K562 (cell line): Measurements from ENCODE around the gene ARHGAP18. TPM values are rescaled to one million over a fixed set of nuclear protein-coding genes. Genes with fewer than 3 reads are reported as not detected.

Source experiments
- ATAC-seq: fragments of 200-7000 bp; cut with Tn5 transposase; 3 replicates; pipeline ENCODE4 v1.9.1; 2020; ENCODE audit warnings: moderate library complexity
- BruUV-seq: library from RNA; stranded (reverse); fragments of 400-500 nt; replicated peaks from 2 replicates; lab custom pipeline; 2021; lab: Mats Ljungman, UMichigan
- CTCF ChIA-PET: fragments of 300-600 bp; formaldehyde crosslinking; extraction: SDS; loops from one replicate; lab custom pipeline; 2021; ENCODE audit warnings: low intra/inter-chr PET ratio; lab: Yijun Ruan, JAX
- POLR2A ChIA-PET: fragments of 300-600, 350-650 bp; sonication (Branson Sonifier 250); formaldehyde crosslinking; extraction: SDS; loops from one replicate; lab custom pipeline; 2021; ENCODE audit warnings: antibody characterized with exemption, inconsistent platforms; lab: Yijun Ruan, JAX
- DNase-seq, 4 experiments: peaks; one replicate each; pipeline versions ENCODE4 v3.0.0 to v3.0.0-alpha.2; 2011 to 2018; ENCODE audit warnings: low spot score in 3 of 4, mixed read lengths in 3 of 4; ENCODE audit errors: extremely low read depth in 1 of 4
- FAIRE-seq: peaks from 2 replicates; lab custom pipeline; 2011; peaks lifted over from hg19 to GRCh38; lab: Jason Lieb, UNC
- H2AFZ ChIP-seq: 2 replicates; pipeline ENCODE4 v1.6.0; 2011; ENCODE audit warnings: low read depth, low read length, control low read depth, inconsistent platforms
- H3K27ac ChIP-seq: fragments of 200-600 bp; 3 replicates; pipeline ENCODE4 v1.8.0; 2011; ENCODE audit warnings: low read depth, mild to moderate bottlenecking, control low read depth, inconsistent platforms, low read length, moderate library complexity, mixed read lengths; ENCODE audit errors: extremely low read depth
- H3K27me3 ChIP-seq, 2 experiments: fragments of 300-600 bp in 1 of 2; 2 replicates in 1 of 2; 3 replicates in 1 of 2; pipeline versions ENCODE4 v1.6.0 to v1.8.0; 2011; ENCODE audit warnings: inconsistent platforms in 2 of 2, low read length in 2 of 2, mild to moderate bottlenecking in 1 of 2, mixed read lengths in 1 of 2, moderate library complexity in 1 of 2; ENCODE audit not compliant: control insufficient read depth in 2 of 2, insufficient read depth in 2 of 2
- H3K36me3 ChIP-seq: fragments of 300-600 bp; 3 replicates; pipeline ENCODE4 v1.8.0; 2011; ENCODE audit warnings: mild to moderate bottlenecking, low read length, inconsistent platforms; ENCODE audit not compliant: control insufficient read depth, insufficient read depth
- H3K4me1 ChIP-seq, 2 experiments: fragments of 200-600 bp in 1 of 2; replicated peaks in 1 of 2; 2 replicates in 1 of 2; 3 replicates in 1 of 2; pipeline versions ENCODE4 v1.5.1 to v1.8.0; 2011; ENCODE audit warnings: inconsistent platforms in 2 of 2, low read length in 2 of 2, mild to moderate bottlenecking in 1 of 2, mixed read lengths in 1 of 2, moderate library complexity in 1 of 2; ENCODE audit not compliant: control insufficient read depth in 2 of 2, insufficient read depth in 2 of 2
- H3K4me2 ChIP-seq: 2 replicates; pipeline ENCODE4 v1.6.1; 2011; ENCODE audit warnings: low read length, control low read depth, inconsistent platforms, mixed read lengths; ENCODE audit not compliant: insufficient read depth
- H3K4me3 ChIP-seq: fragments of 200-600 bp; sonication (generic), shearing (Covaris generic); 2 replicates; pipeline ENCODE4 v1.5.1; 2016; ENCODE audit warnings: control low read depth, inconsistent platforms
- H3K79me2 ChIP-seq: fragments of 200-600 bp; 3 replicates; pipeline ENCODE4 v1.8.0; 2011; ENCODE audit warnings: low read length, inconsistent platforms; ENCODE audit not compliant: control insufficient read depth, insufficient read depth
- H3K9ac ChIP-seq, 2 experiments: 2 replicates each; pipeline versions ENCODE4 v1.6.0 to v1.6.1; 2011; ENCODE audit warnings: low read depth in 2 of 2, low read length in 2 of 2, control low read depth in 1 of 2, inconsistent platforms in 1 of 2, mild to moderate bottlenecking in 1 of 2, mixed read lengths in 1 of 2; ENCODE audit not compliant: insufficient read depth in 1 of 2
- H3K9me1 ChIP-seq: one replicate; pipeline ENCODE4 v1.6.0; 2011; ENCODE audit warnings: inconsistent platforms, mild to moderate bottlenecking, low read length, moderate library complexity; ENCODE audit not compliant: control insufficient read depth, insufficient read depth
- H3K9me3 ChIP-seq: replicated peaks from 2 replicates; pipeline ENCODE4 v1.5.1; 2011; ENCODE audit warnings: low read depth, low read length, inconsistent platforms; ENCODE audit not compliant: control insufficient read depth, insufficient read depth
- H4K20me1 ChIP-seq: replicated peaks from 2 replicates; pipeline ENCODE4 v1.6.1; 2011; ENCODE audit warnings: low read length, inconsistent platforms, mixed read lengths; ENCODE audit not compliant: control insufficient read depth, insufficient read depth
- BACH1 ChIP-seq: fragments of 200-800 bp; sonication (Bioruptor generic); IDR thresholded peaks from 2 replicates; pipeline ENCODE4 v1.6.1; 2016; ENCODE audit warnings: missing genetic modification characterization, missing compliant biosample characterization
- CREM ChIP-seq: IDR thresholded peaks from 2 replicates; pipeline ENCODE4 v1.6.1; 2014; ENCODE audit warnings: antibody characterized with exemption, low read depth
- FOS ChIP-seq: IDR thresholded peaks from 3 replicates; pipeline ENCODE4 v1.6.1; 2011; ENCODE audit not compliant: insufficient read length; ENCODE audit errors: extremely low read depth
- MTA1 ChIP-seq: fragments of 450-650 bp; IDR thresholded peaks from 2 replicates; pipeline ENCODE4 v1.6.1; 2017; ENCODE audit warnings: borderline replicate concordance
- PYGO2 ChIP-seq: fragments of 450-650 bp; IDR thresholded peaks from 2 replicates; pipeline ENCODE4 v1.6.1; 2016; ENCODE audit warnings: mild to moderate bottlenecking, missing genetic modification characterization, moderate library complexity, missing compliant biosample characterization
- SMAD4 ChIP-seq: fragments of 250-450 bp; sonication (Bioruptor Pico); conservative IDR thresholded peaks from 2 replicates; pipeline ENCODE4 v1.8.0; 2021; ENCODE audit warnings: inconsistent platforms, mild to moderate bottlenecking, moderate library complexity
- U2AF1 ChIP-seq: fragments of 200-400 bp; formaldehyde crosslinking; optimal IDR thresholded peaks from 2 replicates; pipeline ENCODE3; 2017; ENCODE audit warnings: mild to moderate bottlenecking, low read depth, low read length, moderate library complexity
- ZNF766 ChIP-seq: fragments of 200-800 bp; sonication (Bioruptor generic); conservative IDR thresholded peaks from 2 replicates; pipeline ENCODE4 v1.6.1; 2016; ENCODE audit warnings: missing genetic modification characterization, missing compliant biosample characterization
- WGBS: fragments of 100-300 bp; shearing (Covaris generic); methylation state at CpG from one replicate; pipeline ENCODE4 v1.1.6; 2016; ENCODE audit warnings: low coverage, mixed read lengths; ENCODE audit not compliant: insufficient coverage; ENCODE audit errors: missing lambda C conversion rate; 5-methylcytosine and 5-hydroxymethylcytosine counted together
- in situ Hi-C: fragments of 300-500 bp; cut with MboI; formaldehyde crosslinking; loops from 4 replicates; pipeline ENCODE4 v1.15.0; 2018; ENCODE audit warnings: inconsistent platforms, mixed read lengths
- intact Hi-C: fragments of 100-400 bp; cut with micrococcal nuclease; formaldehyde crosslinking; loops from 2 replicates; pipeline ENCODE4 v1.14.2; 2022
- polyA plus RNA-seq, 8 experiments: library from polyadenylated mRNA; depleted of rRNA in 4 of 8; stranded (reverse) in 5 of 8; unstranded in 3 of 8; fragments of >200 nt; fragmentation: Nextera tagmentation in 2 of 8; fragmentation: Illumina TruSeq in 1 of 8; extraction: Ambion mirVana in 2 of 8; extraction: Trizol in 1 of 8; gene quantifications; 2 replicates each; pipeline versions ENCODE4 v1.2.1 to v1.2.3, GENCODE V29; 2011 to 2014; ENCODE audit warnings: inconsistent platforms in 1 of 8, missing spikeins in 1 of 8
- total RNA-seq, 7 experiments: library from RNA; depleted of rRNA in 6 of 7; stranded (reverse); fragments of >200 nt in 6 of 7; fragmentation: Illumina TruSeq in 2 of 7; extraction: Trizol in 2 of 7; gene quantifications; 2 replicates each; pipeline versions ENCODE4 v1.2.1 to v1.2.3, GENCODE V29; 2011 to 2021; ENCODE audit warnings: low replicate concordance in 1 of 7
- TF ChIP-seq, protein P1 (sequence below): sonication (generic); formaldehyde crosslinking; IDR thresholded peaks from 2 replicates; pipeline ENCODE4 v1.8.0; 2022; ENCODE audit warnings: mild to moderate bottlenecking, missing genetic modification reagents
- TF ChIP-seq, protein P2 (sequence below): sonication (generic); formaldehyde crosslinking; IDR thresholded peaks from 2 replicates; pipeline ENCODE4 v1.8.1; 2023; ENCODE audit warnings: missing genetic modification reagents, mild to moderate bottlenecking, borderline replicate concordance
- TF ChIP-seq, protein P3 (sequence below): fragments of 450-650 bp; formaldehyde crosslinking; IDR thresholded peaks from 2 replicates; pipeline ENCODE4 v1.4.0; 2022; ENCODE audit warnings: missing genetic modification characterization

ARHGAP18 gene
- total and polyA plus RNA-seq, 9 of the 15 experiments (the other 6 are each of a cell fraction or from before 2014, with no cell fraction given) = 13.3 to 29.7 (median 21.1) TPM

DNA sequence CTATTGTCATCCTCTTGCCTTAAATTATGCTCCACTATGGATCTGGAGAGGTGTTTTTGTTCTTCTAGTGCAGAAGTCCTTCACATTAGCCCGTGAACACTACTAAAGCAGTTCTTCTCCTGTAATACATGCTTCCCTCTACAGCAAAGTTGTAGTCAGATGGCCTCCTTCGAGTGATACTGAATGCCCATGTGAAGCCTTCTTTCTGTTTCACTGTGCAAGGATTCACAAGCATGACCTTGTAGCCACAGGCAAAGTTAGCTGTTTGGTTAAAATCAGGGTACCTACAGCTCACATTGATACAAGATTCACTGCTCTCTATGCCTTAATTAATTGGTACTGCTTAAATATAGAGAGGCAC, 47.6 kb downstream of the ARHGAP18 start:
- Histone ChIP-seq H3K9me1 (no peaks in the 10 kb centered on the region), H2AFZ (no peak overlapping the region), H3K9me3 (no peaks in the 10 kb centered on the region), H3K27me3 (no peaks in the 10 kb centered on the region), H4K20me1 (no peaks in the 10 kb centered on the region), H3K4me2 (peak overlapping the region; percentile 17; the same call in 1 of the 2 replicates), H3K79me2 (peaks cover 53% of the 10 kb centered on the region), H3K4me1 (peaks cover 14 to 49% of the 10 kb centered on the region in 2 experiments), H3K4me3 (no peak overlapping the region), H3K27ac (no peak overlapping the region), H3K36me3 (no peaks in the 10 kb centered on the region), H3K9ac (no peak overlapping the region)
- no TSS peak for BruUV-seq
- no peak for ATAC-seq
- WGBS = 40% methylated on average over 2 of the region's 2 CpGs
- CTCF ChIA-PET = no interaction called here
- intact Hi-C loops = loop anchor here (5.0 kb wide), 1 partner anchor 160 kb away; no protein-coding TSS in a partner anchor
- POLR2A ChIA-PET = interaction anchor here (0.7 kb wide), 1 partner anchor 8 kb away, joined by 3 read pairs; no protein-coding TSS in a partner anchor
- FAIRE-seq = no peak
- in situ Hi-C loops = no loop called here
- DNase-seq = no peak
- TF ChIP-seq CREM = no peak
- TF ChIP-seq MTA1 = no peak
- TF ChIP-seq, protein P1, sequence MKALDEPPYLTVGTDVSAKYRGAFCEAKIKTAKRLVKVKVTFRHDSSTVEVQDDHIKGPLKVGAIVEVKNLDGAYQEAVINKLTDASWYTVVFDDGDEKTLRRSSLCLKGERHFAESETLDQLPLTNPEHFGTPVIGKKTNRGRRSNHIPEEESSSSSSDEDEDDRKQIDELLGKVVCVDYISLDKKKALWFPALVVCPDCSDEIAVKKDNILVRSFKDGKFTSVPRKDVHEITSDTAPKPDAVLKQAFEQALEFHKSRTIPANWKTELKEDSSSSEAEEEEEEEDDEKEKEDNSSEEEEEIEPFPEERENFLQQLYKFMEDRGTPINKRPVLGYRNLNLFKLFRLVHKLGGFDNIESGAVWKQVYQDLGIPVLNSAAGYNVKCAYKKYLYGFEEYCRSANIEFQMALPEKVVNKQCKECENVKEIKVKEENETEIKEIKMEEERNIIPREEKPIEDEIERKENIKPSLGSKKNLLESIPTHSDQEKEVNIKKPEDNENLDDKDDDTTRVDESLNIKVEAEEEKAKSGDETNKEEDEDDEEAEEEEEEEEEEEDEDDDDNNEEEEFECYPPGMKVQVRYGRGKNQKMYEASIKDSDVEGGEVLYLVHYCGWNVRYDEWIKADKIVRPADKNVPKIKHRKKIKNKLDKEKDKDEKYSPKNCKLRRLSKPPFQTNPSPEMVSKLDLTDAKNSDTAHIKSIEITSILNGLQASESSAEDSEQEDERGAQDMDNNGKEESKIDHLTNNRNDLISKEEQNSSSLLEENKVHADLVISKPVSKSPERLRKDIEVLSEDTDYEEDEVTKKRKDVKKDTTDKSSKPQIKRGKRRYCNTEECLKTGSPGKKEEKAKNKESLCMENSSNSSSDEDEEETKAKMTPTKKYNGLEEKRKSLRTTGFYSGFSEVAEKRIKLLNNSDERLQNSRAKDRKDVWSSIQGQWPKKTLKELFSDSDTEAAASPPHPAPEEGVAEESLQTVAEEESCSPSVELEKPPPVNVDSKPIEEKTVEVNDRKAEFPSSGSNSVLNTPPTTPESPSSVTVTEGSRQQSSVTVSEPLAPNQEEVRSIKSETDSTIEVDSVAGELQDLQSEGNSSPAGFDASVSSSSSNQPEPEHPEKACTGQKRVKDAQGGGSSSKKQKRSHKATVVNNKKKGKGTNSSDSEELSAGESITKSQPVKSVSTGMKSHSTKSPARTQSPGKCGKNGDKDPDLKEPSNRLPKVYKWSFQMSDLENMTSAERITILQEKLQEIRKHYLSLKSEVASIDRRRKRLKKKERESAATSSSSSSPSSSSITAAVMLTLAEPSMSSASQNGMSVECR (CRISPR knock-in tag) = no peak
- TF ChIP-seq, protein P2, sequence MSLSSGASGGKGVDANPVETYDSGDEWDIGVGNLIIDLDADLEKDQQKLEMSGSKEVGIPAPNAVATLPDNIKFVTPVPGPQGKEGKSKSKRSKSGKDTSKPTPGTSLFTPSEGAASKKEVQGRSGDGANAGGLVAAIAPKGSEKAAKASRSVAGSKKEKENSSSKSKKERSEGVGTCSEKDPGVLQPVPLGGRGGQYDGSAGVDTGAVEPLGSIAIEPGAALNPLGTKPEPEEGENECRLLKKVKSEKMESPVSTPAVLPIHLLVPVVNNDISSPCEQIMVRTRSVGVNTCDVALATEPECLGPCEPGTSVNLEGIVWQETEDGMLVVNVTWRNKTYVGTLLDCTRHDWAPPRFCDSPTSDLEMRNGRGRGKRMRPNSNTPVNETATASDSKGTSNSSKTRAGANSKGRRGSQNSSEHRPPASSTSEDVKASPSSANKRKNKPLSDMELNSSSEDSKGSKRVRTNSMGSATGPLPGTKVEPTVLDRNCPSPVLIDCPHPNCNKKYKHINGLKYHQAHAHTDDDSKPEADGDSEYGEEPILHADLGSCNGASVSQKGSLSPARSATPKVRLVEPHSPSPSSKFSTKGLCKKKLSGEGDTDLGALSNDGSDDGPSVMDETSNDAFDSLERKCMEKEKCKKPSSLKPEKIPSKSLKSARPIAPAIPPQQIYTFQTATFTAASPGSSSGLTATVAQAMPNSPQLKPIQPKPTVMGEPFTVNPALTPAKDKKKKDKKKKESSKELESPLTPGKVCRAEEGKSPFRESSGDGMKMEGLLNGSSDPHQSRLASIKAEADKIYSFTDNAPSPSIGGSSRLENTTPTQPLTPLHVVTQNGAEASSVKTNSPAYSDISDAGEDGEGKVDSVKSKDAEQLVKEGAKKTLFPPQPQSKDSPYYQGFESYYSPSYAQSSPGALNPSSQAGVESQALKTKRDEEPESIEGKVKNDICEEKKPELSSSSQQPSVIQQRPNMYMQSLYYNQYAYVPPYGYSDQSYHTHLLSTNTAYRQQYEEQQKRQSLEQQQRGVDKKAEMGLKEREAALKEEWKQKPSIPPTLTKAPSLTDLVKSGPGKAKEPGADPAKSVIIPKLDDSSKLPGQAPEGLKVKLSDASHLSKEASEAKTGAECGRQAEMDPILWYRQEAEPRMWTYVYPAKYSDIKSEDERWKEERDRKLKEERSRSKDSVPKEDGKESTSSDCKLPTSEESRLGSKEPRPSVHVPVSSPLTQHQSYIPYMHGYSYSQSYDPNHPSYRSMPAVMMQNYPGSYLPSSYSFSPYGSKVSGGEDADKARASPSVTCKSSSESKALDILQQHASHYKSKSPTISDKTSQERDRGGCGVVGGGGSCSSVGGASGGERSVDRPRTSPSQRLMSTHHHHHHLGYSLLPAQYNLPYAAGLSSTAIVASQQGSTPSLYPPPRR (CRISPR knock-in tag) = no peak
- TF ChIP-seq, protein P3, sequence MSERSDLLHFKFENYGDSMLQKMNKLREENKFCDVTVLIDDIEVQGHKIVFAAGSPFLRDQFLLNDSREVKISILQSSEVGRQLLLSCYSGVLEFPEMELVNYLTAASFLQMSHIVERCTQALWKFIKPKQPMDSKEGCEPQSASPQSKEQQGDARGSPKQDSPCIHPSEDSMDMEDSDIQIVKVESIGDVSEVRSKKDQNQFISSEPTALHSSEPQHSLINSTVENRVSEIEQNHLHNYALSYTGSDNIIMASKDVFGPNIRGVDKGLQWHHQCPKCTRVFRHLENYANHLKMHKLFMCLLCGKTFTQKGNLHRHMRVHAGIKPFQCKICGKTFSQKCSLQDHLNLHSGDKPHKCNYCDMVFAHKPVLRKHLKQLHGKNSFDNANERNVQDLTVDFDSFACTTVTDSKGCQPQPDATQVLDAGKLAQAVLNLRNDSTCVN (CRISPR knock-in tag) = no peak
- TF ChIP-seq ZNF766 = no peak
- no peak for TF ChIP-seq U2AF1
- no peak for TF ChIP-seq SMAD4 (CRISPR knock-in tag)
- TF ChIP-seq BACH1 (tag) = no peak
- TF ChIP-seq PYGO2 = no peak
- TF ChIP-seq FOS = no peak
